ENCODE data around the gene LPAR4.

- TF ChIP-seq POLR2A (IDR thresholded peaks at IDR 0.05; ENCODE audit: low read length) = no peak
- no peak for TF ChIP-seq GATA1 (IDR thresholded peaks at IDR 0.05; ENCODE audit: low read depth, low read length)
These were observed 1.3 kb downstream of the LPAR4 start for GRCh38 chrX:78748846-78749245.

Data from erythroblast (primary cell).